Activated CD8-positive, alpha-beta memory T cell treated with anti-CD3 and anti-CD28 coated beads, Interleukin-2, amount 50 U/mL, for 24 hours (primary cell): ENCODE measurements around the gene AGK.

Experiments
- DNase-seq: peaks from one replicate; pipeline ENCODE4 v3.0.0-alpha.2; 2020; ENCODE audit errors: extremely low read depth

Gene AGK

GRCh38 chr7:141551094-141551781 is at the start of gene AGK:
TSS of gene AGK (plus strand) at chr7:141551410. CDS start at chr7:141555467, 4,057 bp downstream.
- peak; percentile 35 for DNase-seq

- DNase-seq: no peak
Measured at GRCh38 chr7:141501451-141501850, 49.8 kb upstream of the AGK start.

DNA sequence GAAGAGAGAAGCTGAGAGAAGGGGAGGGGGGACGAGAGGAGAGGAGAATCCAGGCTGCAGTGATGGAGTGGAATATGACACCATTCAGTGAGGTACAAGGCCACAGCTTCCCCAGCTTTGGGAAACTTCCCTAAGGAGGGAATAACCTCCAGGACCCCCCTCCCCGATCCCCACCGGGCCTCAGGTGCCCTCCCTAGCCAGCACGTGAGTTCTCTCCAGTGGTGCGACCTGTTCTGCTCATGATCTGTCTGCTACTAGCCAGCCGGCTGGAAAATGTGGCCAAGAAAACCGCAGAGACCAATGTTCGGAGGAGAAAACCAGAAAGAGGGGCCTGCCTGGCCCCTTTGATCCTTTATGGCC is 39.9 kb upstream of the AGK start:
- no peak for DNase-seq

DNA sequence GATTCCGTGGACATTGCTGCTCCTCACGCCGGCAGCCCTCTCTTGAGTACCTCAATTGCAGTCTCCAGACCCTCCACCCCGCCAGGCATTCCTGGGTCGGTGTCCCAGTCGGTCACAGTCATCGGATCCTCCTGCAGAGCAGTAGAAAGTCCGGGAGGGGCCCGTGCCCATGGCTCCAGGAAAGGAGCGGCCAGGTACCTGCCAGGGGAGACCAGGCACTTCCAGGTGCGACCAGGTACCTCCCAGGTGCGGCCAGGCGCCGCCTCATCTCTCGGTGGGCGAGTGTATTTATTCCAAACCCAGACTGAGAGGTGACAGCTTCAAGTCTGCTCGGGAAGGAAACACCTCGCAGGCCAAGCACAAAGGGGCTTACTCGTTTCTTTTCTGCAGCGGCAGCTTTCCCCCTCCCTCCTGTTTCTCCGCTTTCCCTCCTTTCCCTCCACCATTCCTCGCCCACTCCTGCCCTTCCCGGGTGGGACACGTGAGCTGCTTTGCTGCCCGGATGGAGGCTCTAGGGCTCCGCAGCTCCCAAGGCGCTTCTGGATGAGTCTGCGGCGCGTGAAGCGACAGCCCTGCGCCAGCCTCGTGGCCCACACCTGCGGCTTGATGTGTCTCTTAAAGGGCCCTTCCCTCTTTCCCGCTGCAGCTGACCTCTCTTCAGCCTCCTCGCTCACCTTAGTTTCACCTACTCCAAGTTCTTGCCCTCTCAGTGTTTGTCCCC is 39.4 kb upstream of the AGK start:
- no peak for DNase-seq

GRCh38 chr7:141512597-141512996 is 38.6 kb upstream of the AGK start:
- no peak for DNase-seq

DNA sequence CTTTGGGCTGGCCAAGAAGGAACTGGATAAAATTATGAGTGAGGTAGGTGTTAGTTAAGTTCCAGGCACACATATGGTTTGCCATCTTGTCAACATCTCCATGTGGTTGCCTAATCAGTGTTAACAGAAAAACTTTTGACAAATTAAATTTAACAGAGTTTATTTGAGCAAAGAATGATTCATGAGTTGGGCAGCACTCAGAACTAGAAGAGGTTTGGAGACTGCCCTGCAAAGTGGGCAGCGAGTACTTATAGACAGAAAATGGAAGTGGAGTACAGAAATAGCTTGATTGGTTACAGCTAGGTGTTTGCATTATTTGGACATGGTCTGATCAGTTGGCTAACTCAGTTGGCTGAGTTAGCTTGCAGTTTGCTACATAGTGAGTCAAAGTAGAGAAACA is 37.5 kb upstream of the AGK start:
- DNase-seq: no peak

GRCh38 chr7:141515941-141516340 is 35.3 kb upstream of the AGK start:
- no peak for DNase-seq

GRCh38 chr7:141519623-141520022 is 31.6 kb upstream of the AGK start:
- DNase-seq: no peak

DNA sequence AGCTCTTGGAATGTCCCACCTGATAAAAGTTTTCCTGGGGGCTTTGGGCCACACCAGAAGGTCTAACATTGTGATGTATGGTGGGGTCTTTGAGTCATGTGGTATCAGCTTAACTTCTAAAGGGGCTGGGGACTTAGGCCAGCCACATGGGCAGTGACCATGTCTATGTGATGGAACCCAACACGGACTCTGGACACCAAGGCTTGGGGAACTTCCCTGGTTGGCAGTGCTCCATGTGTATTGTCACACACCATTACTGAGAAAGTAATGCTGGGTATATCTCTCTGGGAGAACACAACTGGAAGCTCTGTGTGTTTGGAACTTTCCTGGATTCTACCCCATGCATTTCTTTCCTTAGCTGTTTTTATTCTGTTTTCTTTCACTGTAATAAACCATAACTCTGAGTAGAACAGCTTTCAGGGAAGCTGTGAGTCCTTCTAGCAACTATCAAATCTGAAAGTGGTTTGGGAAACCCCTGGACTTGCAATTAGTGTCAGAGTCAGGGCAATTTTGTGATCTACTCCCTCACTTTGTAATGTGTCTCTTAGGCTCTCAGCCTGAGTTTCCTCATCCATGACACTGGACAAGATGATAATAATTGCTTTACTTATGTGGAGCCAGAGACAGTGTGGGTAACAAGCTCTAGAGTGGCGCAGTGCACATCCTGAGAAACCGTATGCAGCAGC is 28.4 kb upstream of the AGK start:
- DNase-seq: no peak

GRCh38 chr7:141525973-141526514 is 25.2 kb upstream of the AGK start:
- no peak for DNase-seq

DNA sequence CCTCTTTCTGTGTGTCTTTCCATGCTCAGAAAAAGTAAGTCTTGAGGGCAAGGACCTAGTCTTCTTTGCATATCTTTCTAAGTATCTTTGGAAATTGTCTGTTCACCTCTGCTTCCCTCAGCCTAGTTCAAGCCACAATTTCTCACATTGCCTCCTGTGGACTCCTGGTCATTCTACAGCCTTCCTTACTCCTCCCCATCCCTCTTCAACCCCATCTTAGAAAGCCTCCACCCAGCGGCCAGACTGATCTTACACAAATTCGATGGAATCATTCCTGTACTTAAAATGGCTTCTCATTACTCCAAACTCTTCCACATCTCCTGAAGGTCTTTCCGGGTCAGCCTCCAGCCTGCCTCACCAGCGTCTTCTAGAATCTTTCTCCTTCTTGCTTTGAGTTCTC is 24.1 kb upstream of the AGK start:
- no peak for DNase-seq

DNA sequence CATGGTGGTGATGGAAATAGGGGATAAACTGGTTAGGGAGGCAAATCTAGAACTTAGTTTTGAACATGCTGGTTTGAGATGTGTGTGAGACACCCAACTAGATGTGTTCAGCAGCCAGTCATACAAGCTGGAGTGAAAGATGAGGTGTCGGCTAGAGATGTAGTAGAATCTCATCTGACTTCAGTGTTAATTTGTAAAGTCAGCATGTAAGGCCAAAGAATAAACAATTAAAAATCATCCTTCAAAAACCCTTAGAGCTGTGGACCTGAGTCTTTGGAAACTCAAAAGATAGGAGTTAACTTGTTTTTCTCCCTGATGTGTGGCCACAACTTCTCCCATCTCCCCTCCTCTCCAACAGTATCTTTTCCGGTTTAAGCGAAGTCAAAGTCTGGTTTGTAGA is 22.8 kb upstream of the AGK start:
- no peak for DNase-seq

DNA sequence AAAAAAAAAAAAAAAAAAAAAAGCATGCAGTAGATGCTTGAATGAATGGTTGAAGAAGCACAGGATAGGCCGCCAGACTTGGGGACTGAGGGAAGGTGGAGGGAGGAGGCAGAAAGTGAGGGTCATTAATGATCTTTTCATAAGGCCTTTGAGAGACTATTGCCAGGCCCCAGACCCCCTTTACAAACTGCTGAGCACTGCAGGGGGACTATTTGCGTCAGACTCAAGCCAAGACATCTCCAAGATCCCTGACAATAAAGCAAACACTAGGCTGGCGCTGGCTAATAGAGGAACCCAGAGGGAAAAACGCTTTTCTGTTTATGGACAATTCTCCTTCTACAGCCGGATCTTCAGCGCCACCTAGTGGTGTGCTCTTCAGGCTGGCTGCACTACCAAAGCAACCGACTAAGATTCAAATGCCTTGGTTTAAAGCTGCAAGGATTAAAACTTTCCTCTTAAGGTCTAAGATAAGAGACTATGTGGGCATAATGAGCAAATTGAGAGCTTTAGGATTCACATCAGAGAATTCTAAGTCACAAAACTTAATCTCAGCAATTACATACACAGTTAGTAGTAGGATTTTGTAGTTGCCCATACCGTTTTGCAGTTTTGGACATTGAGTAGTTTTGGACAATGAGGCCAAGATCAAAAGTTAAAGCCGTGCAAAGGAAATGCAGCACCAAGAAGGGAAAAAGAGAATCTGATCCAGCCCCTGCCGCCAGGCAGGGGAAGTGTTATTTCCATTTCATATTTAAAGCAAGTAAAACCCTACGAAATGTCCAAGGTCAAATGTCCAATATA is 17.9 kb upstream of the AGK start:
- no peak for DNase-seq

DNA sequence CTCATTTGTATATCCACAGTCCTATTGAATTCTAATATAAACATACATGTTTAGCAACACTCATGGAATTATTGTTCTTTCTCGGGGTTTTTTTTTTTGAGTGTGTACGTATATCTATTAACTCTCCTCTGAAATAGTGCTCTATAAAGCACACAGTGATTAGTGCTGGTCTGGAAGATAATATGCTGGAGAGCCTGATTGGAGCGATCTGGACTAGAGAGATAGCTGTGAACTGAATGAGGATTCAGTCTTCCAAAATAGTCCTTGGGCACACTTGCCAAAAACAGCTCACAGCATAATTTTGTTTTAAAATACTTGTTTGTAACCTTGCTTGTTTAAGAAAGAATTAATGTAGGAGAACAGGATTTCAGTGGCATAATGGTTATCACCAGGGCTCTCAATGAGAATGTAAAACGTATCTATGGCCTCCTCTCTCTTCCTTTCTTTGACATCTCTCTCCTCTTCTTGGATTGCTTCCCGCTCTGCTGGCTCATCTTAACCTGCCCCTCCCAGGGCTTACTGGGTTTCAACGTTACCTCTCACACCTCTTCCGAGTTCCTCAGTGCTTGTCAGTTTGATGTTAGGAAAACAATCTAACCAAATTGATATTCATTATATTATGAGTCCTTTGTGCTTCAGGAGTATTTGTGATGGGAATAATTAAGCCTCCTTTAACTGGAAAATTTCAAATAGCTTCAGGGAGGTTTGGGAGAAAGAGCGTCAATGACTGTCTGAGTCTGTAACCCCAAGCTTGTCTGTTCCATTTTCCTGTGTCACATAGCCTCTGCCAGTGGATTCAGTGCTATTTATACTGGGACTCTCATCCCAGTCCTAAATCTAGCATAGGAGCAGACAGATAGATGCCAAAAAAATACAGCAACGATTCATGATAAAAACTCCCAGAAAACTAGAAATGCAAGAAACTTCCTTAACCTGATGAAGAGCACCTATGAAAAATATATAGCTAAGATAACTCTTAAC is 16.2 kb upstream of the AGK start:
- no peak for DNase-seq

DNA sequence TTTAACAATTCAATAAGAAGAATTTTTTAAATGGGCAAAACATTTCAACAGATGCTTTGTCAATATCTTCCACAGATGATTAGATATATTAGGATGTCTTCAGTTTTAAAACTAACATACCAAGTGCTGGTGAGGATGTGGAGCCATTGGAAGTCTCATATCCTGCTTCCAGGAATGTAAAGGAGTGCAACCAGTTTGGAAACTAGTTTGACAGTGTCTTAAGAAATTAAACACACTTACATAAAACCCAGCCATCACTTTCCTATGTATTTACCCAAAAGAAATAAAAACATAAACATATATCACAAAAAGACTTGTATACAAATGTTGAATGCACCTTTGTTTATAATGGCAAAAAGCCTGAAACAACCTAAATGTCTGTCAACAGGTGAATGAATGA is 13.3 kb upstream of the AGK start:
- DNase-seq: no peak

- no peak for DNase-seq
Measured at GRCh38 chr7:141541375-141541774, 9.8 kb upstream of the AGK start.

GRCh38 chr7:141544831-141545230 is 6.4 kb upstream of the AGK start:
- DNase-seq: no peak

DNA sequence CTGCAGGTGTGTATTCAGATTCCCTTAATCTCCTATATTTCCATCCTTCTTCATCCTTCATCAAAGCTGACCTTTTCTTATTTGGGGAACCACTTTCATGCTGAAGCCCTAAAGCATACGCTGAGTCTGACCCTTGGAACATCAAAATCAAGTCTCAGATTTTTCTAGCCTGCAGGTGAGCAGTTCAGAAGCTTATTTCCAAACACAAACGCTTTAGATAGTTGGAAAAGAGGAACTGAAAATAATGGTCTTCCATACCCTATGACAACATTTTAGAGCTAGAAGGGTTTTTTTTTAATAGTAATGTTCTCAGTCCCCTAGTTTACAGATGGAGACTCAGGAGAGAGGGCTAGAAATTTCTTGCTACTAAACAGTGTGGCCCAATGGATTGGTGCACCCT is 1.6 kb upstream of the AGK start:
- DNase-seq: no peak

DNA sequence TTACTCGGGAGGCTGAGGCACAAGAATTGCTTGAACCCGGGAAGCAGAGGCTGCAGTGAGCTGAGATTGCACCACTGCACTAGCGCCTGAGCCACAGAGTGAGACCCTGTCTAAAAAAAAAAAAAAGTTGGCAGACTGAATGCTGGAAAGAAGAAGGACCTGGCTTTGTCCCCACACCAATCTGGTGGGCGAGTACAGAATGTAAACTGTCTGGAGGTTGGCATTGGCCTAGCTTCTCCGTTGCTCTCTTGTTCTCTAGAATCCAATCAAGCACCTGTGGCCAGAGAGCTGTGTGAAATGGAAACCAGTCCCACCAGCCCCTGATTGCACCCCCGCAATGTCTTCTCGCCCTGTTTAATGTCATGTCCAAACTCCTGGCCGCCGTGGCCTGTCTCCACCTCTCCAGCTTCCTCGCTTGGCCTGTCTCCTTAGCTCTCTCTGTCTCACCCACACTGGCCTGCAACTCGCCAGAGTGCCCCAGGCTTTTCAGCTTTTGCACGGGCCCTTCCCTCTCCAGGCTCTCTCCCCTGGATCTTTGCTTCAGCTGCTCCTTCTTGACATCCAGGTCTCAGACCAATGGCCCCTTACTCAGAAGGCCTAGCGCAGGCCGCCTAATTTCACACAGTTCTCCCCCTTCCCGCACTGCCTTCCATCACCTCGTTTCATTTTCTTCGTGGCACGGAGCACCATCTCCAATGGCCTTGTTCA is 670 bp upstream of the AGK start:
- DNase-seq: no peak

DNA sequence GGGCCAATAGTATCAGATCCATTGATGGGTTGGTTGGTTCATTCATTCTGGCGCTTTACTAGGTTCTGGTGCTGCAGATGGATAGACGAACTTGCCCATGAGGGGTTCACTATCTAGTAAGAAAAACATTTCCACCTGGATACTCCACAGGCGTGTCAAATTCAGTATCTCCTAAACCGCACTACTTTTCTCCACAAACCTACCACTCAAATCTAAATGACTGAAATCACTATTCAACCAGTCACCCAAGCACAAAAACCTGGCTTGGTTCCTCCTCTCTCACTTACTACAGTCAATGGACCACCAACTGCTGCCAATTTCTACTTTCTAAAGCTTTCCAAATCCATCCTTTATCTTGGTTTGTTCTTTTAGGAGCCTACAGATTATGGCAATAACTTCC is 572 bp downstream of the AGK start:
- DNase-seq: no peak
